ENCODE results near the gene INTU. TPM values are rescaled to one million over a fixed set of nuclear protein-coding genes. Genes with fewer than 3 reads are reported as not detected.

The INTU gene
- total RNA-seq, 4 donors from 2014 or later, result 3.6 to 7.7 (median 5.5) TPM

- no peak for TF ChIP-seq CTCF (IDR thresholded peaks at IDR 0.05; ENCODE audit: low read depth)
Measured at GRCh38 chr4:127624173-127624572, 8.6 kb upstream of the INTU start.

- TF ChIP-seq CTCF (IDR thresholded peaks at IDR 0.05; ENCODE audit: low read depth), result no peak
Measured at GRCh38 chr4:127629371-127629770, 3.4 kb upstream of the INTU start.

GRCh38 chr4:127630152-127630551, 2.6 kb upstream of the INTU start:
- no peak for TF ChIP-seq CTCF (IDR thresholded peaks at IDR 0.05; ENCODE audit: low read depth)

GRCh38 chr4:127631420-127631819, 1.3 kb upstream of the INTU start:
- no peak for TF ChIP-seq CTCF (IDR thresholded peaks at IDR 0.05; ENCODE audit: low read depth)

GRCh38 chr4:127634181-127634580, 1.4 kb downstream of the INTU start:
- TF ChIP-seq CTCF (IDR thresholded peaks at IDR 0.05; ENCODE audit: low read depth), result no peak

GRCh38 chr4:127641524-127641923, 8.8 kb downstream of the INTU start:
- no peak for TF ChIP-seq CTCF (IDR thresholded peaks at IDR 0.05; ENCODE audit: low read depth)

GRCh38 chr4:127642169-127642568, 9.4 kb downstream of the INTU start:
- TF ChIP-seq CTCF (IDR thresholded peaks at IDR 0.05; ENCODE audit: low read depth), result no peak
